SH-SY5Y (cell line): ENCODE data around the gene AGL.

Experiments
- GATA2 ChIP-seq: IDR thresholded peaks from 2 replicates; pipeline ENCODE4 v1.6.1; 2011; ENCODE audit warnings: mild to moderate bottlenecking, low read depth, low read length
- GATA3 ChIP-seq: IDR thresholded peaks from 2 replicates; pipeline ENCODE4 v1.6.1; 2011; ENCODE audit warnings: low read depth, mild to moderate bottlenecking, low read length, moderate library complexity

- no peak for TF ChIP-seq GATA2
- TF ChIP-seq GATA3 = no peak
Measured at GRCh38 chr1:99877568-99877967, 27.4 kb downstream of the AGL start.
